C4-2B (cell line): ENCODE measurements around the gene NFKB1.

Experiments used
- ZFX ChIP-seq: fragments of 450-650 bp; IDR thresholded peaks from 2 replicates; pipeline ENCODE4 v1.6.1; 2017
- TF ChIP-seq, protein P1 (sequence below): fragments of 450-650 bp; conservative IDR thresholded peaks from 2 replicates; pipeline ENCODE4 v1.5.1; 2017; ENCODE audit warnings: mild to moderate bottlenecking

DNA sequence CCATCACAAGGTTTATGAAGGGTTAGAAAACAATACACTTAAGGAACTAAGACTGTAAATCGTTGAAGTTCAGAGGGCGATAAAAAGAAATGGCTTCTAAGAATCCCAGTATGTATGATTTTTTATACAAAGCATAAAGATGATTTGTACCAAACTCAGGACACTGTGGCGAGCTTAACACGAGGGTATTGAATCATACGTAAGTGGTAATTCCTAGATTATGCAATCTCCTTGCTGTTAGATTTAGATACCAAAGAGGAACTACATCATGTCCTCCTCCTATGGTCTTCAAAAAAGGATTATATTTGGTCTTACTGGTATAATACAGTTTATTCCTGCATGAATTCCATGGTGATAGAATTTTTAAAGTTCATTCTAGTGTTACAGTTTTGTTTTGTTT is 23.9 kb downstream of the NFKB1 start:
- TF ChIP-seq, protein P1, sequence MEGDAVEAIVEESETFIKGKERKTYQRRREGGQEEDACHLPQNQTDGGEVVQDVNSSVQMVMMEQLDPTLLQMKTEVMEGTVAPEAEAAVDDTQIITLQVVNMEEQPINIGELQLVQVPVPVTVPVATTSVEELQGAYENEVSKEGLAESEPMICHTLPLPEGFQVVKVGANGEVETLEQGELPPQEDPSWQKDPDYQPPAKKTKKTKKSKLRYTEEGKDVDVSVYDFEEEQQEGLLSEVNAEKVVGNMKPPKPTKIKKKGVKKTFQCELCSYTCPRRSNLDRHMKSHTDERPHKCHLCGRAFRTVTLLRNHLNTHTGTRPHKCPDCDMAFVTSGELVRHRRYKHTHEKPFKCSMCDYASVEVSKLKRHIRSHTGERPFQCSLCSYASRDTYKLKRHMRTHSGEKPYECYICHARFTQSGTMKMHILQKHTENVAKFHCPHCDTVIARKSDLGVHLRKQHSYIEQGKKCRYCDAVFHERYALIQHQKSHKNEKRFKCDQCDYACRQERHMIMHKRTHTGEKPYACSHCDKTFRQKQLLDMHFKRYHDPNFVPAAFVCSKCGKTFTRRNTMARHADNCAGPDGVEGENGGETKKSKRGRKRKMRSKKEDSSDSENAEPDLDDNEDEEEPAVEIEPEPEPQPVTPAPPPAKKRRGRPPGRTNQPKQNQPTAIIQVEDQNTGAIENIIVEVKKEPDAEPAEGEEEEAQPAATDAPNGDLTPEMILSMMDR, result no peak
- TF ChIP-seq ZFX, result no peak
